ENCODE results near the gene DNAL1.

The DNAL1 gene

DNA sequence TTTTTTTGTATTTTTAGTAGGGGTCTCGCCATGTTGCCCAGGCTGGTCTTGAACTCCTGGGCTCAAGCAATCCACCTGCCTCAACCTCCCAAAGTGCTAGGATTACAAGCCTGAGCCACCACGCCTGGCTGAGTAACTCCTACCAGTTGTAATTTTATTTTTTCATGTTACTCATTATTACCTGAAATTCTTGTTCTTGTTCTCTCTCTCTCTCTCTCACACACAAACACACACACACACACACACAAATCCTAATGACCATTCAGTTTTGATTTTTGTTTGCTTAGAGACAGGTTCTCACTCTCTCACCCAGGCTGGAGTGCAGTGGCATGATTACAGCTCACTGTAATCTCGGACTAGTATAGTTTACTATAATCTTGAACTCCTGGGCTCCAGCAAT, 30.2 kb downstream of the DNAL1 start:
- no peaks in the 10 kb centered on the region for H3K9me2 ChIP-seq (replicated peaks; ENCODE audit: low read depth, low read length)
- no peak overlapping the region for H3K9ac ChIP-seq (ENCODE audit: low read depth, low read length, poor library complexity, severe bottlenecking)
- no peak overlapping the region for H3K4me3 ChIP-seq (ENCODE audit: low read length, poor library complexity, severe bottlenecking)
- no peak for TF ChIP-seq EZH2phosphoT487 (IDR thresholded peaks at IDR 0.05; ENCODE audit: borderline replicate concordance)
- TF ChIP-seq CTCF (conservative IDR thresholded peaks at IDR 0.05; ENCODE audit: low read length), result no peak
- no peak overlapping the region for H2AFZ ChIP-seq (ENCODE audit: low read length)
- H3K9me3 ChIP-seq (ENCODE audit: insufficient read depth, low read depth, low read length), result no peaks in the 10 kb centered on the region
- H3F3A ChIP-seq (ENCODE audit: low read depth), result no peaks in the 10 kb centered on the region
- no peaks in the 10 kb centered on the region for H3K79me2 ChIP-seq (ENCODE audit: insufficient read depth, low read length)
- H3K27me3 ChIP-seq (ENCODE audit: insufficient read depth, low read length, poor library complexity, severe bottlenecking), result no peaks in the 10 kb centered on the region
- no peaks in the 10 kb centered on the region for H3K36me3 ChIP-seq (ENCODE audit: insufficient read depth, low read length)
- H4K20me1 ChIP-seq (ENCODE audit: insufficient read depth, low read length, poor library complexity, severe bottlenecking), result no peaks in the 10 kb centered on the region
- no peak overlapping the region for H3K4me2 ChIP-seq (ENCODE audit: low read depth, low read length, poor library complexity, severe bottlenecking)
- no peaks in the 10 kb centered on the region for H3K4me1 ChIP-seq (ENCODE audit: insufficient read depth, low read length, poor library complexity, severe bottlenecking)

DNA sequence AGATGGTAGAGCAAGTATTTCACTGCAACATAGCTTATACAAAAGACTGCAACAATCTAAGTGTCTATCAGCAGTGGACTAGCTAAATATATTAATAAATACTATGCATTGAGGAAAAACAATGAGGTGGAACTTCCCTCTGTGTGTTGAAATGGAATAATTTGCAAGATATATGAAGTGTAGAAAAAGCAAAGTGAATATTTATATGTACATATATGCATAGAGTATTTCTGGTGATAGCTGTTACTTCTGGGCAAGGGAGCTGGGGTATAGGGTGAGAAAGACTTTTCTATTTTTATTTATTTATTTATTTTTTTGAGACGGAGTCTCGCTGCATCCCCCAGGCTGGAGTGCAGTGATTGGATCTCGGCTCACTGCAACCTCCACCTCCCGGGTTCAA, 33.9 kb downstream of the DNAL1 start:
- Histone ChIP-seq H3K4me2 (ENCODE audit: low read depth, low read length, poor library complexity, severe bottlenecking) (no peak overlapping the region), H3K4me1 (ENCODE audit: insufficient read depth, low read length, poor library complexity, severe bottlenecking) (no peaks in the 10 kb centered on the region), H3K9me3 (ENCODE audit: insufficient read depth, low read depth, low read length) (no peaks in the 10 kb centered on the region), H3K4me3 (ENCODE audit: low read length, poor library complexity, severe bottlenecking) (no peak overlapping the region), H4K20me1 (ENCODE audit: insufficient read depth, low read length, poor library complexity, severe bottlenecking) (no peaks in the 10 kb centered on the region), H3K36me3 (ENCODE audit: insufficient read depth, low read length) (no peaks in the 10 kb centered on the region), H2AFZ (ENCODE audit: low read length) (no peak overlapping the region), H3K9me2 (replicated peaks; ENCODE audit: low read depth, low read length) (no peaks in the 10 kb centered on the region), H3K9ac (ENCODE audit: low read depth, low read length, poor library complexity, severe bottlenecking) (no peak overlapping the region), H3K27me3 (ENCODE audit: insufficient read depth, low read length, poor library complexity, severe bottlenecking) (no peaks in the 10 kb centered on the region), H3F3A (ENCODE audit: low read depth) (no peaks in the 10 kb centered on the region), H3K79me2 (ENCODE audit: insufficient read depth, low read length) (no peaks in the 10 kb centered on the region)
- no peak for TF ChIP-seq EZH2phosphoT487 (IDR thresholded peaks at IDR 0.05; ENCODE audit: borderline replicate concordance)
- no peak for TF ChIP-seq CTCF (conservative IDR thresholded peaks at IDR 0.05; ENCODE audit: low read length)

DNA sequence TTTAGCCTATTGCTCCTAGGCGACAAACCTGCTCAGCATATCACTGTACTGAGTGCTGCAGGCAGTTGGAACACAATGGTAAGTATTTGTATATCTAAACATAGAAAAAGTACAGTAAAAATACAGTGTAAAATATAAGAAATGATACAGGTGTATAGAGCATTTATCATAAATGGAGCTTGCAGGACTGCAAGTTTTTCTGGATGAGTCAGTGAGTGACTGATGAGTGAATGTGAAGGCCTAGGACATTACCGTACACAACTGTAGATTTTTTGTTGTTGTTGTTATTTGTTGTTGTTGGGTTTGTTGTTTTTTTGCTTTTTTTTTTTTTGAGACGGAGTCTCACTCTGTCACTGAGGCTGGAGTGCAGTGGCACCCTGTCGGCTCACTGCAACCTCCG, 36.0 kb downstream of the DNAL1 start:
- Histone ChIP-seq H3K27me3 (ENCODE audit: insufficient read depth, low read length, poor library complexity, severe bottlenecking) (no peaks in the 10 kb centered on the region), H3K79me2 (ENCODE audit: insufficient read depth, low read length) (no peaks in the 10 kb centered on the region), H3K9me3 (ENCODE audit: insufficient read depth, low read depth, low read length) (no peaks in the 10 kb centered on the region), H4K20me1 (ENCODE audit: insufficient read depth, low read length, poor library complexity, severe bottlenecking) (no peaks in the 10 kb centered on the region), H3K36me3 (ENCODE audit: insufficient read depth, low read length) (no peaks in the 10 kb centered on the region), H3K4me3 (ENCODE audit: low read length, poor library complexity, severe bottlenecking) (no peak overlapping the region), H3F3A (ENCODE audit: low read depth) (no peaks in the 10 kb centered on the region), H3K4me1 (ENCODE audit: insufficient read depth, low read length, poor library complexity, severe bottlenecking) (no peaks in the 10 kb centered on the region), H3K9ac (ENCODE audit: low read depth, low read length, poor library complexity, severe bottlenecking) (no peak overlapping the region), H2AFZ (ENCODE audit: low read length) (no peak overlapping the region), H3K9me2 (replicated peaks; ENCODE audit: low read depth, low read length) (no peaks in the 10 kb centered on the region), H3K4me2 (ENCODE audit: low read depth, low read length, poor library complexity, severe bottlenecking) (no peak overlapping the region)
- no peak for TF ChIP-seq EZH2phosphoT487 (IDR thresholded peaks at IDR 0.05; ENCODE audit: borderline replicate concordance)
- TF ChIP-seq CTCF (conservative IDR thresholded peaks at IDR 0.05; ENCODE audit: low read length), result no peak
